DOHH2 (cell line): ENCODE results near the gene SLAMF1.
A peak's percentile ranks its signal among the peaks of the same experiment; 100 is the strongest.
"Not testable (repeated sequence)": the region's sequence is repeated elsewhere in the genome, so short reads cannot be mapped to it uniquely, and the experiment has no call there.

Experiments
- H3F3A ChIP-seq: fragments of 200-600 bp; sonication (generic), shearing (Covaris generic); 2 replicates; pipeline ENCODE4 v1.6.0; 2016; ENCODE audit warnings: antibody characterized with exemption, mild to moderate bottlenecking; ENCODE audit not compliant: control insufficient read depth, insufficient read depth
- H3K27ac ChIP-seq: fragments of 200-600 bp; sonication (generic); 2 replicates; pipeline ENCODE4 v1.5.1; 2014; ENCODE audit warnings: low read depth, mild to moderate bottlenecking, low read length, moderate library complexity
- H3K27me3 ChIP-seq: fragments of 200-600 bp; sonication (generic); 2 replicates; pipeline ENCODE4 v1.6.1; 2014; ENCODE audit warnings: mild to moderate bottlenecking, low read length, mixed read lengths; ENCODE audit not compliant: control insufficient read depth
- H3K36me3 ChIP-seq: fragments of 200-600 bp; sonication (generic); 2 replicates; pipeline ENCODE4 v1.6.1; 2014; ENCODE audit warnings: mild to moderate bottlenecking, low read length, moderate library complexity, mixed read lengths; ENCODE audit not compliant: control insufficient read depth
- H3K4me1 ChIP-seq: fragments of 200-600 bp; sonication (generic); 2 replicates; pipeline ENCODE4 v1.6.1; 2014; ENCODE audit warnings: mild to moderate bottlenecking, low read length, mixed read lengths; ENCODE audit not compliant: control insufficient read depth
- H3K4me2 ChIP-seq: fragments of 200-600 bp; sonication (generic); 2 replicates; pipeline ENCODE4 v1.6.0; 2014; ENCODE audit warnings: mild to moderate bottlenecking, low read length, moderate library complexity
- H3K4me3 ChIP-seq: fragments of 200-600 bp; sonication (generic); 2 replicates; pipeline ENCODE4 v1.5.1; 2014; ENCODE audit warnings: mild to moderate bottlenecking, low read length, mixed read lengths
- H3K79me2 ChIP-seq: fragments of 200-600 bp; sonication (generic); 2 replicates; pipeline ENCODE4 v1.6.1; 2014; ENCODE audit warnings: mild to moderate bottlenecking, low read length, mixed read lengths; ENCODE audit not compliant: control insufficient read depth
- H3K9me2 ChIP-seq: fragments of 200-600 bp; sonication (generic); replicated peaks from 2 replicates; pipeline ENCODE4 v1.6.1; 2014; ENCODE audit warnings: mild to moderate bottlenecking, low read length, mixed read lengths; ENCODE audit not compliant: control insufficient read depth
- H3K9me3 ChIP-seq: fragments of 200-600 bp; sonication (generic); 2 replicates; pipeline ENCODE4 v1.6.1; 2014; ENCODE audit warnings: antibody characterized with exemption, low read length, mixed read lengths; ENCODE audit not compliant: control insufficient read depth, insufficient read depth
- H4K20me1 ChIP-seq: fragments of 200-600 bp; sonication (generic); 2 replicates; pipeline ENCODE4 v1.6.0; 2014; ENCODE audit warnings: low read depth, mild to moderate bottlenecking, antibody characterized with exemption, low read length, moderate library complexity; ENCODE audit not compliant: control insufficient read depth, insufficient read depth
- EZH2phosphoT487 ChIP-seq: fragments of 200-600 bp; sonication (generic); IDR thresholded peaks from 2 replicates; pipeline ENCODE4 v1.6.1; 2017; ENCODE audit warnings: borderline replicate concordance, mild to moderate bottlenecking, antibody characterized with exemption, low read length, moderate library complexity, mixed read lengths
- TF ChIP-seq, protein P1 (sequence below): fragments of 200-600 bp; sonication (generic); IDR thresholded peaks from one replicate; pipeline ENCODE4 v1.5.1; 2014; ENCODE audit warnings: antibody characterized with exemption, mild to moderate bottlenecking, low read depth, low read length; ENCODE audit not compliant: poor library complexity, severe bottlenecking

Gene SLAMF1

DNA sequence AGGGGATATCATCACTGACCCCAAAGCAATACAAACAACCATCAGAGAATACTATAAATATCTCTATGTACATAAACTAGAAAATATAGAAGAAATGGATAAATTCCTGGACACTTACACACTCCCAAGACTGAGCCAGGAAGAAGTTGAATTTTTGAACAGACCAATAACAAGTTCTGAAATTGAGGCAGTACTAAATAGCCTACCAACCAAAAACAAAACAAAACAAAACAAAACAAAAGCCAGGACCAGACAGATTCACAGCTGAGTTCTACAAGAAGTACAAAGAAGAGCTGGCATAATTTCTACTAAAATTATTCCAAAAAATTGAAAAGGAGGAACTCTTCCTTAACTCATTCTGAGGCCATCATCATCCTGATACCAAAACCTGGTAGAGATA, 86.0 kb downstream of the SLAMF1 start:
- Histone ChIP-seq H3F3A (peaks cover 4% of the 10 kb centered on the region; the same call in 1 of the 2 replicates), H3K9me3 (peaks cover 8% of the 10 kb centered on the region), H3K79me2 (peaks cover 52% of the 10 kb centered on the region), H3K9me2 (no peaks in the 10 kb centered on the region), H3K27ac (no peak overlapping the region), H3K36me3 (peaks cover 37% of the 10 kb centered on the region), H4K20me1 (no peaks in the 10 kb centered on the region), H3K4me2 (no peak overlapping the region), H3K4me1 (peaks cover 35% of the 10 kb centered on the region), H3K27me3 (no peaks in the 10 kb centered on the region), H3K4me3 (no peak overlapping the region)
- TF ChIP-seq, protein P1, sequence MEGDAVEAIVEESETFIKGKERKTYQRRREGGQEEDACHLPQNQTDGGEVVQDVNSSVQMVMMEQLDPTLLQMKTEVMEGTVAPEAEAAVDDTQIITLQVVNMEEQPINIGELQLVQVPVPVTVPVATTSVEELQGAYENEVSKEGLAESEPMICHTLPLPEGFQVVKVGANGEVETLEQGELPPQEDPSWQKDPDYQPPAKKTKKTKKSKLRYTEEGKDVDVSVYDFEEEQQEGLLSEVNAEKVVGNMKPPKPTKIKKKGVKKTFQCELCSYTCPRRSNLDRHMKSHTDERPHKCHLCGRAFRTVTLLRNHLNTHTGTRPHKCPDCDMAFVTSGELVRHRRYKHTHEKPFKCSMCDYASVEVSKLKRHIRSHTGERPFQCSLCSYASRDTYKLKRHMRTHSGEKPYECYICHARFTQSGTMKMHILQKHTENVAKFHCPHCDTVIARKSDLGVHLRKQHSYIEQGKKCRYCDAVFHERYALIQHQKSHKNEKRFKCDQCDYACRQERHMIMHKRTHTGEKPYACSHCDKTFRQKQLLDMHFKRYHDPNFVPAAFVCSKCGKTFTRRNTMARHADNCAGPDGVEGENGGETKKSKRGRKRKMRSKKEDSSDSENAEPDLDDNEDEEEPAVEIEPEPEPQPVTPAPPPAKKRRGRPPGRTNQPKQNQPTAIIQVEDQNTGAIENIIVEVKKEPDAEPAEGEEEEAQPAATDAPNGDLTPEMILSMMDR = no peak
- TF ChIP-seq EZH2phosphoT487 = no peak

DNA sequence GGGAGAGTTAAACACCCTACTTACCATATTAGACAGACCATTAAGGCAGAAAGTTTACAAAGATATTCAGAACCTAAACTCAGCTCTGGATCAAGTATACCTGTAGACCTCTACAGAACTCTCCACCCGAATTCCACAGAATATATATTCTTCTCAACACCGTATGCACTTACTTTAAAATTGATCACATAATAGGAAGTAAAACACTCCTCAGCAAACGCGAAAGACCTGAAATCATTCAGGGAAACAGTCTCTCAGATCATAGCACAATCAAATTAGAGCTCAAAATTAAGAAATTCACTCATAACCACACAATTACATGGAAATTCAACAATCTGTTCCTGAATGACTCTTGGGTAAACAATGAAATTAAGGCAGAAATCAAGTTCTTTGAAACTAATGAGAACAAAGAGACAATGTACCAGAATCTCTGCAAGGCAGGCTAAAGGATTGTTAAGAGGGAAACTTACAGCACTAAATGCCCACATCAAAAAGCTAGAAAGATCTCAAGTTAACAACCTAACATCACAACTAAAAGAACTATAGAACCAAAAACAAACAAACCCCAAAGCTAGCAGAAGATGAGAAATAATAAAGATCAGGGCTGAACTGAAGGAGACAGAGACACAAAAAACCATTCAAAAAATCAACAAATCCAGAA, 86.7 kb downstream of the SLAMF1 start:
- Histone ChIP-seq H3K79me2 (peaks cover 52% of the 10 kb centered on the region), H3K27ac (no peak overlapping the region), H3K4me1 (peaks cover 28% of the 10 kb centered on the region), H3K4me2 (no peak overlapping the region), H4K20me1 (no peaks in the 10 kb centered on the region), H3K36me3 (peaks cover 33% of the 10 kb centered on the region), H3K9me3 (peaks cover 8% of the 10 kb centered on the region), H3K9me2 (no peaks in the 10 kb centered on the region), H3F3A (peaks cover 4% of the 10 kb centered on the region; the same call in 1 of the 2 replicates), H3K4me3 (no peak overlapping the region), H3K27me3 (no peaks in the 10 kb centered on the region)
- TF ChIP-seq, protein P1 = no peak
- TF ChIP-seq EZH2phosphoT487 = no peak

DNA sequence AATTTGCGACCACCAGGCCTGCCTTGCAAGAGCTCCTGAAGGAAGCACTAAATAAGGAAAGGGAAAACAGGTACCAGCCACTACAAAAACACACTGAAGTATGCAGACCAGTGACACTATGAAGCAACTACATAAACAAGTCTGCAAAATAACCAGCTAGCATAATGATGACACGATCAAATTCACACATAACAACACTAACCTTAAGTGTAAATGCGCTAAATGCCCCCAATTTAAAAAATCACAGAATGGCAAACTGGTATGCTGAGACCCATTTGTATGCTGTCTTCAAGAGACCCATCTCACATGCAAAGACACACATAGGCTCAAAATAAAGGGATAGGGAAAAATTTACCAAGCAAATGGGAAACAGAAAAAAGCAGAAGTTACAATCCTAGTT, 87.4 kb downstream of the SLAMF1 start:
- not testable (repeated sequence) for H3K9me3 ChIP-seq, H3K4me3 ChIP-seq, H4K20me1 ChIP-seq, H3K9me2 ChIP-seq, H3K27ac ChIP-seq, H3K27me3 ChIP-seq, H3F3A ChIP-seq
- peaks cover 26% of the 10 kb centered on the region for H3K36me3 ChIP-seq
- H3K4me2 ChIP-seq = peak overlapping the region; percentile 3; the same call in 1 of the 2 replicates
- H3K4me1 ChIP-seq = peaks cover 21% of the 10 kb centered on the region
- H3K79me2 ChIP-seq = peaks cover 49% of the 10 kb centered on the region

DNA sequence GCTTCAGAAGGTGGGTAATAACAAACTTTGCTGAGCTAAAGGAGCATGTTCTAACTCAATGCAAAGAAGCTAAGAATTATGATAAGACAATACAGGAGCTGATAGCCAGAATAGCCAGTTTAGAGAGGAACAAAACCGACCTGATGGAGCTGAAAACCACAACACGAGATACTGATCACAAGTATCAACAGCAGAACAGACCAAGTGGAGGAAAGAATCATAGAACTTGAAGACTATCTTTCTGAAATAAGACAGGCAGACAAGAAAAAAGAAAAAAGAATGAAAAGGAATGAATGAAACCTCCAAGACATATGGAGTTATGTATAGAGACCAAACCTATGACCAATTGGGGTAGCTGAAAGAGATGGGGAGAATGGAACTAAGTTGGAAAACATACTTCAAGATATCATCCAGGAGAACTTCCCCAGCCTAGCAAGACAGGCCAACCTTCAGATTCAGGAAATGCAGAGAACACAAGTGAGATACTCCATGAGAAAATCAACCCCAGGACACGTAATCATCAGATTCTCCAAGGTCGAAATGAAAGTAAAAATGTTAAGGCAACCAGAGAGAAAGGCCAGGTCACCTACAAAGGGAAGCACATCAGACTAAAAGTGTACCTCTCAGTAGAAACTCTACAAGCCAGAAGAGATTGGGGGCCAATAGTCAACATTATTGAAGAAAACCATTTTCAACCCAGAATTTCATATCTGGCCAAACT, 88.0 kb downstream of the SLAMF1 start:
- Histone ChIP-seq H3K4me1 (peaks cover 21% of the 10 kb centered on the region), H3K27me3 (no peaks in the 10 kb centered on the region), H3F3A (no peaks in the 10 kb centered on the region), H4K20me1 (no peaks in the 10 kb centered on the region), H3K4me3 (no peak overlapping the region), H3K4me2 (peak overlapping the region; percentile 3; the same call in 1 of the 2 replicates), H3K9me2 (no peaks in the 10 kb centered on the region), H3K27ac (no peak overlapping the region), H3K9me3 (peaks cover 8% of the 10 kb centered on the region), H3K36me3 (peaks cover 21% of the 10 kb centered on the region), H3K79me2 (peaks cover 49% of the 10 kb centered on the region)
- no peak for TF ChIP-seq EZH2phosphoT487
- TF ChIP-seq, protein P1 = no peak
